GM23338 (cell line): ENCODE results near the gene CATSPERE. TPM values are rescaled to one million over a fixed set of nuclear protein-coding genes. Genes with fewer than 3 reads are reported as not detected.

Experiments
- ATAC-seq: fragments of 200-7000 bp; cut with Tn5 transposase; 3 replicates; pipeline ENCODE4 v1.9.1; 2020
- DNase-seq: peaks from one replicate; pipeline ENCODE4 v3.0.0-alpha.2; 2015; ENCODE audit warnings: low spot score
- H2AFZ ChIP-seq: fragments of 200-600 bp; sonication (generic); 2 replicates; pipeline ENCODE4 v1.8.0; 2016; ENCODE audit warnings: antibody characterized with exemption, mild to moderate bottlenecking, moderate library complexity
- H3F3A ChIP-seq: fragments of 200-600 bp; sonication (generic); replicated peaks from 2 replicates; pipeline ENCODE4 v1.8.0; 2017; ENCODE audit warnings: antibody characterized with exemption, mixed run types, low read depth
- H3K27ac ChIP-seq: fragments of 200-600 bp; sonication (generic); 2 replicates; pipeline ENCODE4 v1.6.1; 2016; ENCODE audit warnings: low read depth
- H3K27me3 ChIP-seq: fragments of 200-600 bp; sonication (generic); 2 replicates; pipeline ENCODE4 v1.8.0; 2016; ENCODE audit warnings: mild to moderate bottlenecking, mixed run types, moderate library complexity; ENCODE audit not compliant: insufficient read depth
- H3K36me3 ChIP-seq: fragments of 200-600 bp; sonication (generic); 2 replicates; pipeline ENCODE4 v1.8.0; 2016; ENCODE audit warnings: mild to moderate bottlenecking; ENCODE audit not compliant: insufficient read depth
- H3K4me1 ChIP-seq: fragments of 200-600 bp; sonication (generic); 2 replicates; pipeline ENCODE4 v1.8.0; 2016; ENCODE audit warnings: mild to moderate bottlenecking, moderate library complexity; ENCODE audit not compliant: insufficient read depth
- H3K4me2 ChIP-seq: fragments of 200-600 bp; sonication (generic); 2 replicates; pipeline ENCODE4 v1.7.1; 2017; ENCODE audit warnings: mixed run types
- H3K4me3 ChIP-seq: fragments of 200-600 bp; sonication (generic); 2 replicates; pipeline ENCODE4 v1.6.1; 2016; ENCODE audit warnings: mixed run types
- H3K79me2 ChIP-seq: fragments of 200-600 bp; sonication (generic); replicated peaks from 2 replicates; pipeline ENCODE4 v1.8.0; 2017; ENCODE audit warnings: mild to moderate bottlenecking; ENCODE audit not compliant: insufficient read depth
- H3K9me2 ChIP-seq: fragments of 200-600 bp; sonication (generic); 2 replicates; pipeline ENCODE4 v1.8.0; 2017; ENCODE audit not compliant: insufficient read depth
- H4K20me1 ChIP-seq: fragments of 200-600 bp; sonication (generic); replicated peaks from 2 replicates; pipeline ENCODE4 v1.8.0; 2017; ENCODE audit warnings: mild to moderate bottlenecking; ENCODE audit not compliant: insufficient read depth
- H3K27ac Mint-ChIP-seq: 2 replicates; pipeline ENCODE4 v1.8.0; 2020; ENCODE audit warnings: inconsistent platforms, mild to moderate bottlenecking, moderate library complexity, mixed read lengths
- H3K27me3 Mint-ChIP-seq: 3 replicates; pipeline ENCODE4 v1.8.0; 2022; ENCODE audit warnings: low read depth, mild to moderate bottlenecking, moderate library complexity, mixed read lengths, inconsistent platforms; ENCODE audit not compliant: insufficient read depth, poor library complexity
- H3K36me3 Mint-ChIP-seq: 3 replicates; pipeline ENCODE4 v1.8.0; 2021; ENCODE audit warnings: low read depth, mild to moderate bottlenecking, inconsistent platforms, moderate library complexity, mixed read lengths
- H3K4me1 Mint-ChIP-seq: 3 replicates; pipeline ENCODE4 v1.8.0; 2020; ENCODE audit warnings: mild to moderate bottlenecking, inconsistent platforms, mixed read lengths
- H3K4me3 Mint-ChIP-seq: 3 replicates; pipeline ENCODE4 v1.8.0; 2021; ENCODE audit warnings: moderate library complexity, mild to moderate bottlenecking, inconsistent platforms, mixed read lengths
- H3K9me3 Mint-ChIP-seq: 3 replicates; pipeline ENCODE4 v1.8.0; 2020; ENCODE audit warnings: moderate library complexity, mild to moderate bottlenecking, inconsistent platforms, mixed read lengths
- EZH2 ChIP-seq: fragments of 200-600 bp; sonication (generic); IDR thresholded peaks from one replicate; pipeline ENCODE4 v1.8.0; 2017; ENCODE audit warnings: antibody characterized with exemption, mild to moderate bottlenecking, low read depth; ENCODE audit not compliant: unreplicated experiment
- EZH2phosphoT487 ChIP-seq: fragments of 200-600 bp; sonication (generic); IDR thresholded peaks from one replicate; pipeline ENCODE4 v1.8.1; 2018; ENCODE audit warnings: antibody characterized with exemption; ENCODE audit not compliant: unreplicated experiment
- NANOG ChIP-seq: IDR thresholded peaks from 2 replicates; pipeline ENCODE4 v1.6.1; 2016; ENCODE audit warnings: antibody characterized with exemption, borderline replicate concordance
- POLR2AphosphoS5 ChIP-seq: IDR thresholded peaks from 2 replicates; pipeline ENCODE4 v1.6.1; 2016; ENCODE audit warnings: antibody characterized with exemption, low read depth
- STAT1 ChIP-seq: IDR thresholded peaks from one replicate; pipeline ENCODE4 v1.6.1; 2016; ENCODE audit warnings: antibody characterized with exemption; ENCODE audit not compliant: unreplicated experiment
- ZNF462 ChIP-seq: fragments of 250-450 bp; sonication (Bioruptor Pico); IDR thresholded peaks from 2 replicates; pipeline ENCODE4 v1.5.0; 2020; ENCODE audit warnings: mild to moderate bottlenecking, moderate library complexity
- polyA plus RNA-seq: library from polyadenylated mRNA; unstranded; fragments of >200 nt; fragmentation: Nextera tagmentation; extraction: Ambion mirVana; gene quantifications from 2 replicates; pipeline ENCODE4 v1.2.1, GENCODE V29; 2016
- total RNA-seq: library from RNA; depleted of rRNA; stranded (reverse); fragments of >200 nt; shearing (Covaris generic); gene quantifications from 2 replicates; pipeline ENCODE4 v1.2.3, GENCODE V29; 2014

CATSPERE gene
- total and polyA plus RNA-seq, 2 experiments from 2014 or later = 0.70 TPM; not detected in 1

- no peak overlapping the region for H3K4me2 ChIP-seq
- peaks cover 52% of the 10 kb centered on the region for H3K79me2 ChIP-seq
- peaks cover 3% of the 10 kb centered on the region for H3K27me3 Mint-ChIP-seq
- peaks cover 20% of the 10 kb centered on the region for H3K4me1 Mint-ChIP-seq
- peaks cover 16% of the 10 kb centered on the region for H3K4me1 ChIP-seq
- H3K36me3 ChIP-seq = peaks cover 7% of the 10 kb centered on the region; the same call in 1 of the 2 replicates
- TF ChIP-seq EZH2phosphoT487 (no peak), POLR2AphosphoS5 (no peak), STAT1 (no peak), EZH2 (no peak)
- H3K36me3 Mint-ChIP-seq = peaks cover 31% of the 10 kb centered on the region
- H4K20me1 ChIP-seq = peaks cover 5% of the 10 kb centered on the region; the same call in 1 of the 2 replicates
- H3K27ac ChIP-seq = no peak overlapping the region
- ATAC-seq = no peak
- no peaks in the 10 kb centered on the region for H3K9me2 ChIP-seq
- no peak for DNase-seq
- no peak overlapping the region for H2AFZ ChIP-seq
- H3K27me3 ChIP-seq = no peaks in the 10 kb centered on the region
- no peaks in the 10 kb centered on the region for H3K9me3 Mint-ChIP-seq
- no peak overlapping the region for H3K27ac Mint-ChIP-seq
- no peaks in the 10 kb centered on the region for H3F3A ChIP-seq
- H3K4me3 Mint-ChIP-seq = no peak overlapping the region
- no peak overlapping the region for H3K4me3 ChIP-seq
Measured at GRCh38 chr1:244436336-244437085, 24.6 kb upstream of the CATSPERE start.

- TF ChIP-seq STAT1 = no peak
- no peak for TF ChIP-seq NANOG
- no peak for TF ChIP-seq ZNF462 (CRISPR knock-in tag)
- no peak overlapping the region for H3K4me3 ChIP-seq
- H3K9me3 Mint-ChIP-seq = no peaks in the 10 kb centered on the region
- no peaks in the 10 kb centered on the region for H3F3A ChIP-seq
- H3K4me1 ChIP-seq = peaks cover 16% of the 10 kb centered on the region
- H3K4me2 ChIP-seq = no peak overlapping the region
- H3K4me1 Mint-ChIP-seq = peaks cover 20% of the 10 kb centered on the region
- peaks cover 58% of the 10 kb centered on the region for H3K79me2 ChIP-seq
- H3K27me3 ChIP-seq = no peaks in the 10 kb centered on the region
- DNase-seq (no peak), ATAC-seq (no peak)
- peaks cover 27% of the 10 kb centered on the region for H3K36me3 Mint-ChIP-seq
- H4K20me1 ChIP-seq = no peaks in the 10 kb centered on the region; the same call in 1 of the 2 replicates
- no peak overlapping the region for H3K27ac Mint-ChIP-seq
- H3K36me3 ChIP-seq = peaks cover 7% of the 10 kb centered on the region; the same call in 1 of the 2 replicates
- H2AFZ ChIP-seq = no peak overlapping the region
- no peaks in the 10 kb centered on the region for H3K9me2 ChIP-seq
- H3K4me3 Mint-ChIP-seq = no peak overlapping the region
- no peak overlapping the region for H3K27ac ChIP-seq
- H3K27me3 Mint-ChIP-seq = peaks cover 3% of the 10 kb centered on the region
Measured at GRCh38 chr1:244437086-244437468, 24.0 kb upstream of the CATSPERE start.
